HepG2 (cell line): ENCODE results near the gene TSPYL4. TPM values are rescaled to one million over a fixed set of nuclear protein-coding genes. Genes with fewer than 3 reads are reported as not detected.
A peak's percentile ranks its signal among the peaks of the same experiment; 100 is the strongest.

ENCODE experiments used
- ATAC-seq: fragments of 200-7000 bp; cut with Tn5 transposase; 3 replicates; pipeline ENCODE4 v1.9.1; 2020; ENCODE audit warnings: mild to moderate bottlenecking, moderate library complexity
- BruUV-seq: library from RNA; stranded (reverse); fragments of 400-500 nt; replicated peaks from 2 replicates; lab custom pipeline; 2021; lab: Mats Ljungman, UMichigan
- CTCF ChIA-PET: fragments of 300-600 bp; formaldehyde crosslinking; extraction: SDS; loops from one replicate; lab custom pipeline; 2021; ENCODE audit warnings: low total read pairs, inconsistent platforms, low intra/inter-chr PET ratio; lab: Yijun Ruan, JAX
- POLR2A ChIA-PET: fragments of 350-600 bp; sonication (Branson Sonifier 250); formaldehyde crosslinking; loops from one replicate; lab custom pipeline; 2020; ENCODE audit warnings: antibody characterized with exemption, inconsistent platforms; lab: Yijun Ruan, JAX
- DNase-seq: peaks from one replicate; pipeline ENCODE4 v3.0.0-alpha.2; 2015; ENCODE audit warnings: low spot score
- FAIRE-seq: peaks from 3 replicates; lab custom pipeline; 2011; peaks lifted over from hg19 to GRCh38; lab: Jason Lieb, UNC
- H2AFZ ChIP-seq: one replicate; pipeline ENCODE4 v1.6.1; 2011; ENCODE audit warnings: low read length, inconsistent platforms
- H3K27ac ChIP-seq: fragments of 300-600 bp; 3 replicates; pipeline ENCODE4 v1.8.0; 2011; ENCODE audit warnings: mixed run types, mild to moderate bottlenecking, mixed read lengths, low read length, inconsistent platforms; ENCODE audit not compliant: insufficient read depth; ENCODE audit errors: extremely low read length
- H3K27me3 ChIP-seq, 2 experiments: fragments of 200-600 bp in 1 of 2; 2 replicates in 1 of 2; 3 replicates in 1 of 2; pipeline versions ENCODE4 v1.6.0 to v1.8.0; 2011; ENCODE audit warnings: low read length in 2 of 2, mild to moderate bottlenecking in 2 of 2, moderate library complexity in 2 of 2, inconsistent platforms in 1 of 2; ENCODE audit not compliant: insufficient read depth in 2 of 2, control insufficient read depth in 1 of 2
- H3K36me3 ChIP-seq, 2 experiments: fragments of 200-600 bp in 1 of 2; replicated peaks in 1 of 2; 2 replicates in 1 of 2; 3 replicates in 1 of 2; pipeline versions ENCODE4 v1.5.1 to v1.8.0; 2011; ENCODE audit warnings: low read length in 2 of 2, inconsistent platforms in 1 of 2; ENCODE audit not compliant: insufficient read depth in 2 of 2, control insufficient read depth in 1 of 2
- H3K4me1 ChIP-seq: 2 replicates; pipeline ENCODE4 v1.5.1; 2012; ENCODE audit warnings: low read length, inconsistent platforms; ENCODE audit not compliant: insufficient read depth
- H3K4me2 ChIP-seq: 2 replicates; pipeline ENCODE4 v1.6.0; 2011; ENCODE audit warnings: low read depth, low read length, inconsistent platforms
- H3K4me3 ChIP-seq, 3 experiments: fragments of 200-600 bp in 1 of 3; sonication (generic), shearing (Covaris generic) in 1 of 3; replicated peaks in 1 of 3; 2 replicates each; pipeline ENCODE4 v1.5.1; 2011 to 2016; ENCODE audit warnings: low read length in 3 of 3, inconsistent platforms in 2 of 3, low read depth in 2 of 3, mild to moderate bottlenecking in 2 of 3, control low read depth in 1 of 3, mixed read lengths in 1 of 3; ENCODE audit not compliant: insufficient read depth in 1 of 3
- H3K79me2 ChIP-seq: one replicate; pipeline ENCODE4 v1.6.1; 2011; ENCODE audit warnings: low read length, inconsistent platforms; ENCODE audit not compliant: insufficient read depth
- H3K9ac ChIP-seq: 2 replicates; pipeline ENCODE4 v1.6.0; 2011; ENCODE audit warnings: mild to moderate bottlenecking, low read depth, low read length, inconsistent platforms; ENCODE audit not compliant: insufficient read depth
- H3K9me3 ChIP-seq: 2 replicates; pipeline ENCODE4 v1.5.1; 2012; ENCODE audit warnings: mild to moderate bottlenecking, low read length
- H4K20me1 ChIP-seq: 2 replicates; pipeline ENCODE4 v1.6.0; 2011; ENCODE audit warnings: inconsistent platforms, mild to moderate bottlenecking, low read length, moderate library complexity; ENCODE audit not compliant: insufficient read depth
- BHLHE40 ChIP-seq: IDR thresholded peaks from 2 replicates; pipeline ENCODE4 v1.6.1; 2011; ENCODE audit warnings: low read length, improper control_type of control experiment
- CTCF ChIP-seq: sonication (generic); formaldehyde crosslinking; IDR thresholded peaks from 2 replicates; pipeline ENCODE4 v1.5.0; 2020; ENCODE audit warnings: mild to moderate bottlenecking, missing genetic modification reagents, moderate library complexity
- FOXA3 ChIP-seq: IDR thresholded peaks from 2 replicates; pipeline ENCODE4 v1.6.1; 2016; ENCODE audit warnings: missing genetic modification reagents, missing compliant biosample characterization
- KLF16 ChIP-seq, 2 experiments: sonication (generic) in 1 of 2; formaldehyde crosslinking in 1 of 2; IDR thresholded peaks; 2 replicates each; pipeline versions ENCODE4 v1.6.1 to v1.8.0; 2016 to 2023; ENCODE audit warnings: missing genetic modification reagents in 2 of 2, missing compliant biosample characterization in 1 of 2
- NR0B2 ChIP-seq: sonication (generic); formaldehyde crosslinking; IDR thresholded peaks from 2 replicates; pipeline ENCODE4 v1.4.0; 2020; ENCODE audit warnings: mild to moderate bottlenecking, missing genetic modification reagents
- RAD21 ChIP-seq: fragments of 450-650 bp; formaldehyde crosslinking; IDR thresholded peaks from 2 replicates; pipeline ENCODE4 v1.5.0; 2020; ENCODE audit warnings: mild to moderate bottlenecking
- SAP130 ChIP-seq: IDR thresholded peaks from 2 replicates; pipeline ENCODE4 v1.6.1; 2016; ENCODE audit warnings: low read depth
- SMC3 ChIP-seq: IDR thresholded peaks from 2 replicates; pipeline ENCODE4 v1.6.1; 2011; ENCODE audit warnings: low read length, improper control_type of control experiment
- STAG1 ChIP-seq: sonication (generic); formaldehyde crosslinking; IDR thresholded peaks from 2 replicates; pipeline ENCODE4 v1.4.0; 2020; ENCODE audit warnings: missing genetic modification reagents
- ZFX ChIP-seq: sonication (generic); formaldehyde crosslinking; IDR thresholded peaks from 2 replicates; pipeline ENCODE4 v1.4.0; 2020; ENCODE audit warnings: mild to moderate bottlenecking, low read depth, missing genetic modification reagents, moderate library complexity
- ZNF335 ChIP-seq: sonication (generic); formaldehyde crosslinking; IDR thresholded peaks from 2 replicates; pipeline ENCODE4 v1.4.0; 2020; ENCODE audit warnings: missing genetic modification reagents
- ZNF878 ChIP-seq: sonication (generic); formaldehyde crosslinking; IDR thresholded peaks from 2 replicates; pipeline ENCODE4 v1.8.1; 2023; ENCODE audit warnings: mild to moderate bottlenecking, missing genetic modification reagents, moderate library complexity
- WGBS: methylation state at CpG from one replicate; pipeline ENCODE4 v1.1.6; 2017; ENCODE audit warnings: low lambda C conversion rate; 5-methylcytosine and 5-hydroxymethylcytosine counted together
- in situ Hi-C: cut with HindIII; loops from 2 replicates; pipeline ENCODE4 v1.10.0; 2017; ENCODE audit warnings: low pct_unique_long_range_greater_than_20kb; ENCODE audit not compliant: extremely low pct_ligation_motif_present
- intact Hi-C: fragments of 100-400 bp; cut with micrococcal nuclease; formaldehyde crosslinking; loops from one replicate; pipeline ENCODE4 v1.10.0; 2022; ENCODE audit not compliant: unreplicated experiment
- polyA plus RNA-seq, 8 experiments: library from polyadenylated mRNA; depleted of rRNA in 3 of 8; stranded (reverse) in 7 of 8; unstranded in 1 of 8; fragments of >200 nt; fragmentation: Illumina TruSeq in 4 of 8; extraction: Trizol in 4 of 8; gene quantifications; 2 replicates each; pipeline versions ENCODE4 v1.2.1 to v1.2.3, GENCODE V29; 2011 to 2016; ENCODE audit warnings: low read depth in 4 of 8, missing spikeins in 1 of 8, mixed read lengths in 1 of 8; ENCODE audit not compliant: insufficient read depth in 1 of 8
- total RNA-seq, 5 experiments: library from RNA; depleted of rRNA; stranded (reverse); fragments of >200 nt; fragmentation: Illumina TruSeq; extraction: Trizol; gene quantifications; 2 replicates each; pipeline ENCODE4 v1.2.3, GENCODE V29; 2016; ENCODE audit warnings: low read depth in 1 of 5

Gene TSPYL4
- total and polyA plus RNA-seq, 2 of the 13 experiments (the other 11 are each of a cell fraction or from before 2014, with no cell fraction given): 18.0 to 19.7 TPM

GRCh38 chr6:116289876-116290275 is 36.0 kb upstream of the TSPYL4 start:
- Histone ChIP-seq H2AFZ (no peak overlapping the region), H3K4me2 (no peak overlapping the region), H4K20me1 (no peaks in the 10 kb centered on the region), H3K27ac (no peak overlapping the region), H3K27me3 (no peaks in the 10 kb centered on the region), H3K9me3 (no peaks in the 10 kb centered on the region), H3K4me3 (no peak overlapping the region), H3K9ac (no peak overlapping the region), H3K36me3 (no peaks in the 10 kb centered on the region), H3K79me2 (no peaks in the 10 kb centered on the region), H3K4me1 (no peaks in the 10 kb centered on the region)
- ChIA-PET CTCF (no interaction called here), POLR2A (interaction anchor here (1.0 kb wide), 1 partner anchor 10 kb away, joined by 3 read pairs; the partner anchor contains the start of gene TSPYL1)
- ATAC-seq (no peak), DNase-seq (no peak), FAIRE-seq (no peak)
- no TSS peak for BruUV-seq
- in situ Hi-C loops: loop anchor here (10.0 to 25.0 kb wide), 2 partner anchors 245 to 372 kb away; partner anchors contain the start of gene ZUP1
- intact Hi-C loops: loop anchor here (5.0 kb wide), 2 partner anchors 82 to 357 kb away; partner anchors contain the start of gene DSE
- TF ChIP-seq BHLHE40 (no peak), ZNF335 (CRISPR knock-in tag) (no peak)
- 66% methylated on average over 2 of the region's 2 CpGs for WGBS

- FAIRE-seq (peak; percentile 60), DNase-seq (peak; percentile 38)
- intact Hi-C loops: loop anchor here (1.0 to 5.0 kb wide), 4 partner anchors 30 to 360 kb away; no protein-coding TSS in a partner anchor
Observed at GRCh38 chr6:116287689-116288282, 33.9 kb upstream of the TSPYL4 start.

More at GRCh38 chr6:116287689-116288282, 33.9 kb upstream of the TSPYL4 start:
- in situ Hi-C loops: loop anchor here (10.0 to 25.0 kb wide), 2 partner anchors 247 to 375 kb away; partner anchors contain the start of gene ZUP1
- H3K36me3 ChIP-seq: no peaks in the 10 kb centered on the region
- POLR2A ChIA-PET: no interaction called here
- BruUV-seq: no TSS peak
- no peak overlapping the region for H3K27ac ChIP-seq
- H3K4me3 ChIP-seq: no peak overlapping the region
- no peak overlapping the region for H3K4me2 ChIP-seq
- no peaks in the 10 kb centered on the region for H3K79me2 ChIP-seq
- peak; percentile 58; the same call in 1 of the 2 replicates for TF ChIP-seq SMC3
- no peak for TF ChIP-seq ZNF878 (CRISPR knock-in tag)
- TF ChIP-seq NR0B2 (CRISPR knock-in tag): no peak
- TF ChIP-seq STAG1 (CRISPR knock-in tag): peak; percentile 79
- no peak for TF ChIP-seq ZFX
- peak; percentile 23; the same call in 1 of the 2 replicates for TF ChIP-seq RAD21
- TF ChIP-seq FOXA3 (CRISPR knock-in tag): peak; percentile 20; the same call in 1 of the 2 replicates
- TF ChIP-seq KLF16 (CRISPR knock-in tag; IDR thresholded peaks at IDR 0.05): 0 out of 4 replicates have a peak, but pooled peaks of 1 of the 2 experiments have one; percentile 15
- 0 out of 2 replicates have a peak, but pooled peaks have one; percentile 19 for TF ChIP-seq SAP130
- peak; percentile 80 for TF ChIP-seq CTCF (CRISPR knock-in tag)
- TF ChIP-seq, all 625 proteins: peak for 7
- Histone ChIP-seq H3K9ac (no peak overlapping the region), H3K4me1 (no peaks in the 10 kb centered on the region), H4K20me1 (no peaks in the 10 kb centered on the region), H3K9me3 (no peaks in the 10 kb centered on the region), H3K27me3 (no peaks in the 10 kb centered on the region), H2AFZ (no peak overlapping the region)
- 98% methylated on average over 2 of the region's 2 CpGs for WGBS
- peak; percentile 69 for ATAC-seq
- CTCF ChIA-PET: interaction anchor here (0.7 to 2.2 kb wide), 4 partner anchors 30 to 358 kb away, joined by 3 to 21 read pairs (median 8); no protein-coding TSS in a partner anchor
